Mesodermal cell (in vitro differentiated cells): Measurements from ENCODE around the gene MPST.

Experiments
- H3K27ac ChIP-seq: 2 replicates; pipeline ENCODE4 v1.7.0; 2013; ENCODE audit warnings: mild to moderate bottlenecking, low read depth, low read length, moderate library complexity; ENCODE audit not compliant: severe bottlenecking
- H3K36me3 ChIP-seq: 2 replicates; pipeline ENCODE4 v1.7.1; 2013; ENCODE audit warnings: mild to moderate bottlenecking, low read length, moderate library complexity; ENCODE audit not compliant: control insufficient read depth, insufficient read depth
- H3K4me1 ChIP-seq: one replicate; pipeline ENCODE4 v1.7.1; 2013; ENCODE audit warnings: mild to moderate bottlenecking, low read length; ENCODE audit not compliant: insufficient read depth, control insufficient read depth, poor library complexity, severe bottlenecking
- H3K4me3 ChIP-seq: 2 replicates; pipeline ENCODE4 v1.7.0; 2013; ENCODE audit warnings: low read length, control low read depth, mild to moderate bottlenecking; ENCODE audit not compliant: insufficient read depth, poor library complexity, severe bottlenecking; ENCODE audit errors: extremely low read depth
- H3K9me3 ChIP-seq: 2 replicates; pipeline ENCODE4 v1.7.1; 2013; ENCODE audit warnings: mild to moderate bottlenecking, low read length, moderate library complexity; ENCODE audit not compliant: control insufficient read depth
- WGBS, 2 experiments: methylation state at CpG; one replicate each; pipeline ENCODE4 v1.1.5; 2013; ENCODE audit warnings: missing lambda C conversion rate in 2 of 2; ENCODE audit not compliant: insufficient coverage in 2 of 2; 5-methylcytosine and 5-hydroxymethylcytosine counted together

MPST gene

DNA sequence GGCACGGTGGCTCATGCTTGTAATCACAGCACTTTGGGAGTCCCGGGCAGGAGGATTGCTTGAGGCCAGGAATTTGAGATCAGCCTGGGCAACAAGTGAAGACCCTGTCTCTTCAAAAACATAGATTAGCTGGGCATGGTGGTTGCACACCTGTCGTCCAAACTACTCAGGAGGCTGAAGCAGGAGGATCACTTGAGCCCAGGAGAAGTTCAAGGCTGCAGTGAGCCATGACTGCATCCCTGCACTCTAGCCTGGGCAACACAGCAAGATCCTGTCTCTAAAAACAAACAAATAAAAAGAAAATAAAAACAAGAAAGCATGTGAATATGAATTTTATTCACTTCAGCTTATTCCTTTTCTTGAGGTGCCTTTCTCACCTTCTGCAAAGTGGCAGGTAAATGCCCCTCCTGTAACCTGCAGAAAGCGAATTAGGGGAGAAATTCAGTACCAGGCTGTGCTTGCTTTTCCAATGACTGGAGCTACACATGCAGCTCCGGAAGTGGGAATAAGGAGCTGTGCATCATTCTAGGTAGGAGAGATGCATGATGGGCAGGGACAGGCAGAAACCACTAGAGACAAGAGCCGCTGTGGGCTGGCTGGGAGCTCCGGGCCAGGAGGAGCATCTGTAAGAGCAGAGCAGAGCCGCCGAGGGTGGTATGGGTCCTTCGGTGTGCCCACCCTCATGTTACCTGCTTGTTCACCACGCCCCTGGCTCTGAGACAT lies 17.3 kb downstream of the MPST start:
- no peaks in the 10 kb centered on the region for H3K9me3 ChIP-seq

DNA sequence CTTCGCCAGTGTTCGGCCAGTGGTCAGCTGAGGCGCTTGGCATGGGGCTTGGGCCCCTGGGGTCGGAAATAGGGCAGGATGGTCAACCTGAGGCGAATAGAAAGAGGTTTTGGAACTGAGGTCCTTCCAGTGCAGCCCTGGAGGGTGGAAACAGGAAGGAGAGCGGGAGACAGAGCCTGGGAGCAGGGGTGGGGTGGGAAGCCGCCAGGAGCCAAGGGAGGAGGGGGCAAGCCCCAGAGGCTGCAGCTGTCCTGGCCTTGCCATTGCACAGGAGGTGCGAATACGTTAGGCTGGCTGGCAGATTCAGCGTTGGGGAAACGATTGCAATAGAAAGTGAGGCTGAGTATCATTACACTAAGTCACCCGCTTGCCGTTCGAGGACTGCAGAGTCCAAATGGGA lies 18.1 kb downstream of the MPST start:
- H3K4me3 ChIP-seq, result no peak overlapping the region
- no peaks in the 10 kb centered on the region for H3K9me3 ChIP-seq
- H3K4me1 ChIP-seq, result peaks cover 13% of the 10 kb centered on the region
- WGBS, 2 experiments, result 72 to 83% methylated on average over 13 of the region's 14 CpGs
- H3K36me3 ChIP-seq, result no peaks in the 10 kb centered on the region
- H3K27ac ChIP-seq, result no peak overlapping the region

More for the DNA sequence above, 17.3 kb downstream of the MPST start:
- 91 to 93% methylated on average over 11 of the region's 11 CpGs for WGBS, 2 experiments
- H3K27ac ChIP-seq, result no peak overlapping the region
- H3K4me3 ChIP-seq, result no peak overlapping the region
- H3K4me1 ChIP-seq, result peaks cover 10% of the 10 kb centered on the region
- H3K36me3 ChIP-seq, result no peaks in the 10 kb centered on the region

DNA sequence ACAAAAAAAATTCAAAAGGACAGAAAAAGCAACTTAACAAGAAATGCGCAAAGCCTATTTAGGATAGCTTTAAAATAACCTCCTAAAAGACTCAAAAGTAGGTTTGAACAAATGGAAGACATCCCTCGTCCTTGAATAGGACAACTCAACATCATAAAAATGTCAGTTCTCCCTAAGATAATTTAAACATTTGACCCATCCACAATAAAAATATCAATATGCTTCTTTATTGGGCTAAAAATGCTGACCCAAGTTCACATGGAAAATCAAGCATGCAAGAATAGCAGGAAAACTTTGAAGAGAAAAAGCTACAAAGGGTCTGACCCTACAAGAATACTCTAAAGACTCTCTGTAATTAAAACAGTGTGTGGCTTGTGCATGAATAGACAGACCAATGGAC lies 19.9 kb downstream of the MPST start:
- 84 to 94% methylated on average over 2 of the region's 2 CpGs for WGBS, 2 experiments
- H3K4me3 ChIP-seq, result no peak overlapping the region
- no peaks in the 10 kb centered on the region for H3K36me3 ChIP-seq
- no peaks in the 10 kb centered on the region for H3K9me3 ChIP-seq
- H3K4me1 ChIP-seq, result peaks cover 16% of the 10 kb centered on the region
- H3K27ac ChIP-seq, result no peak overlapping the region

DNA sequence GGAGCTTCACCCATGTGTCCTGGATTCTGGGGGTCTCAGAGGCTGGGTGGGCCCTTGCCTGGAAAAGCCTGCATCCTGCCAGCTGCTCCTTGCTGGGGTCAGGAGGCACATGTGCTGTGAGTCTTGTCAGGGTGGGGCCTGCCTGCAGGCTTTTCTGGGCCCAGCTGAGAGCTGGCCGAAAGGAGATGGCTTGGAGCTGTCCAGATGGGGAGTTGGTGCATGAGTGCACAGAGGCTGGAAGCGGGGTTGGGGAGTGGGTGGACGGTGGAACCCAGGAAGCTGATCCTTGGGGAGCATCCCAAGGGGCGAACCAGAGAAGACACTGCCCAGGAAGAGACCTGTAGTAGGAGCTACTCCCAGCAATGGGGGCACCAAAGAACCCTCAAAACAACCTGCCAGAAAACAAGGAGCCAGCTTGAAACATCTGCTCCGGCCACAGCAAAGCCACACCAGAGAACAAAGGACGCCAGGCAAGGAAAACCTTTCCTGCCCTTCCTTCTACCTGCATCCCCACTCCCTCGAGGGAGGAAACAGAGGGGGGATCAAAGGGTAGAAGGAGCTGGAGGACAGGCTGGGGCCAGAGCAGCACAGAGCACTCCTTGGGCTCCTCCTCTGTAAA lies 23.8 kb downstream of the MPST start:
- no peak overlapping the region for H3K4me3 ChIP-seq
- H3K9me3 ChIP-seq, result no peaks in the 10 kb centered on the region
- WGBS, 2 experiments, result 77 to 96% methylated on average over 5 of the region's 7 CpGs
- H3K36me3 ChIP-seq, result no peaks in the 10 kb centered on the region
- H3K4me1 ChIP-seq, result peaks cover 16% of the 10 kb centered on the region
- H3K27ac ChIP-seq, result no peak overlapping the region

DNA sequence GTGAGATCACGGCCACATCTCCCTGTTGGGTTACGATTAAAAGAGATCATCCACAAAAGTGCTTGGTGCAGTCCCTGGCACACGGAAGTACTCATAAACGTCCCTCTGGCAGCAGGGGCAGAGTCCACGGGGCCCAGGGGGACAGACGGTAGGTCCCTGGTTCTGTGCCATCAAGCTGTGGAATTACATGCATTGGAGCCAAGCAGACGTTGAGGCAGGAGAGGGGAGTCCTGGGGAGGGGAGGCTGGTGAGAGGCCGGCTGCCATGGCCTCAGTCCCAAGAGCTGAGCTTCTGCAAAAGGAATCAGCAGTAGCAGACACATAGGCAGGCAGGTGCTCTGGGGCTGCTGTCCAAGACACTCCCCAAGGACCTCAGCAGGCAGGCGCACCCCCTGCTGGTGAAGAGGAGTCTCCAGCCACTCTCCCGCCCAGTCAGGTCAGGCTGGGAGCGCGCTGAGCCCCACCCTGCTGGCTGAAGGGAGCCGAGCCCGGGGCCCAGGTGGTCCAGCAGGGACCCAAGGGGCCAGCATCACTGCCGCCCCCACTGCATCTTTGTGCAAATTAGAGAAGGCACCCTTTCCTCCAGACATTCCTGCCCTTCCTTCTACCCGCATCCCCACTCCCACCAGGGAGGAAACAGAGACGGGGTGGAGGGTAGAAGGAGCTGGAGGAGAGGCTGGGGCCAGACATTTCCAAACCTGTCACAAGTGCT lies 24.4 kb downstream of the MPST start:
- WGBS, 2 experiments, result 67 to 74% methylated on average over 12 to 13 of the region's 17 CpGs
- Histone ChIP-seq H3K4me3 (no peak overlapping the region), H3K27ac (no peak overlapping the region), H3K4me1 (peaks cover 16% of the 10 kb centered on the region), H3K9me3 (no peaks in the 10 kb centered on the region), H3K36me3 (no peaks in the 10 kb centered on the region)

DNA sequence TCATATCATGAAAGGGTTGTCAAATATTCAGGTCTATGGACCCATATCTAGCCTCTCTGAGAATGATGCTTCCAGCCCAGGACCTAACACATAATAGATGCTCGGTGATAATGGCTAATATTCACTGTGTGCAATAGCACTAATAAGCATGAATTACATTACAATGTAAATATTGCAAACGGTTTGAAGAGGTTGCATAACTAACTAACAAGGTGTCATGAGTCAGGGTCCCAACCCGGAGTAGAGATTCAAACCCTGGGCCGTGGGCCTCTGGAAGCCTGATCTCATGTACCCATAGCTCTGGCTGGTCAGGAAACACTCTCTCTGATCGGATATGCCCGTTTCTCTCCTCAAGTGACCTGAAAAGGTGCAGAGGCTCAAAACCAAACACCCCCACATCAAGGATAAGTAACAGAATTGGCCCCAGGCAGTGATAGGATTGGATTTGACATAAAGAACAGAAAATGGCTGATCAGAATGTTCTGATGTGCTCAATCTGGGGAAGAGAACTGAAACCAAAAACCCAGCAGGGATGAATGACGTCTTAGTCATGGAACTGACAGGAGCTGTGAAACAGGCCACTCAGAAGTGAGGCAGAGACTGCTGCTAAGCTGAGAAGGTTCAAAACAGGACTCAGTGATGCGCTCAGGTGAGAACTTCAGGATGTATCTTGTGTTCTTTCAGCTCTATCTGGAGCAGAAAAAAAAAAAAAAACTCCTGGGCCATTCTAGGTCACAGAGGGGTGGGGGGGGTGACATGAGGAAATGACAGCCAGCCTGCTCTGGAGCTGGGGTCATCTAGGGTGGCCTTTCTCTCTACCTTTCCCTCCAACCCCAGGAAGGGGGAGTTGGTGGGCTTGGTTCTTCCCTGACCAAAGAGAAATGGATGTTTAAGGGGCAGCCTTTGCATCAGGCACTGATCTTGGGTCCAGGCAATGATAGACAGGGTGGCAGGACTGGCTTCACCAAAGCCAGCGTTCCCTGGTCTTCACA lies 25.4 kb downstream of the MPST start:
- no peaks in the 10 kb centered on the region for H3K9me3 ChIP-seq
- no peak overlapping the region for H3K4me3 ChIP-seq
- H3K4me1 ChIP-seq, result peaks cover 16% of the 10 kb centered on the region
- H3K27ac ChIP-seq, result no peak overlapping the region
- 81 to 84% methylated on average over 5 to 6 of the region's 9 CpGs for WGBS, 2 experiments
- no peaks in the 10 kb centered on the region for H3K36me3 ChIP-seq

DNA sequence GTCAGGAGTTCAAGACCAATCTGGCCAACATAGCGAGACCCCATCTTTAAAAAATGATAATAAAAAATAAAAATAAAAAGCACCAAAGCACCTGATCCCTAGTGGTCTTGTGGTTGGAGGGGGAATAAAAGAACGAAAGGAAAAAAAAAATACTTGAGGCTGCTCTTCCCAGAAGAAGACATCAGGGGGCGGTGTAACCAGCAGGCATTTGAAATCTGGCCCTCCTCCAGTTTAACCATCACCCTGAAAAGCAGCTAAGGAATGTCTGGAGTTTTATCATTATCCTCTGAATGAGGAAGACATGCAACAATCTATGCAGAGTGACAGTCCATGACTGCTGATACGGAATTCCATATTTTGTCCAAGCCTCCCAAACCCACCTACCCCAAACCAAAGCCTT lies 26.4 kb downstream of the MPST start:
- Histone ChIP-seq H3K9me3 (no peaks in the 10 kb centered on the region), H3K36me3 (no peaks in the 10 kb centered on the region), H3K4me3 (no peak overlapping the region), H3K27ac (no peak overlapping the region), H3K4me1 (peaks cover 11% of the 10 kb centered on the region)
- 0 to 31% methylated on average over 1 to 3 of the region's 4 CpGs for WGBS, 2 experiments

DNA sequence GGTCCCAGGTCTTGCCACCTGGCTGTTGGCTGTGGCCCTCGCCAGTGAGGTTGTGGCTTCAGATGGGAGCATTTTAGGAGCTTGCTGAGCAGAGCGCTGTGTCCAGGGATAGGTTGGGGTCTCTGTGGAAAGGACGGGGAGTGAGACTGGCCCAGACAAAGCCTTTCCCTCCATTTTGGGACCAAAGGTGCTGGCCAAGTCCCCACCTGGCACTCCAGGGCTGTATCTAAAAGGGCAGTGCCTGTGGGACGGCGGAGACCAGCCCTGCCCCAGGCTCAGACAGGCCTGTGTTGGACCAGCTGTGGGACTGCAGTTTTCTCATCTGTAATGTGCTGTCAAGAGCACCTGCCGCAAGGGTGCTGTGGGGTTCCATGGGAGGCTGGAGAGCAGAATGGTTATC lies 27.0 kb downstream of the MPST start:
- Histone ChIP-seq H3K4me3 (no peak overlapping the region), H3K9me3 (no peaks in the 10 kb centered on the region), H3K27ac (no peak overlapping the region), H3K36me3 (no peaks in the 10 kb centered on the region), H3K4me1 (peaks cover 9% of the 10 kb centered on the region)
- WGBS, 2 experiments, result 95 to 96% methylated on average over 6 of the region's 6 CpGs

DNA sequence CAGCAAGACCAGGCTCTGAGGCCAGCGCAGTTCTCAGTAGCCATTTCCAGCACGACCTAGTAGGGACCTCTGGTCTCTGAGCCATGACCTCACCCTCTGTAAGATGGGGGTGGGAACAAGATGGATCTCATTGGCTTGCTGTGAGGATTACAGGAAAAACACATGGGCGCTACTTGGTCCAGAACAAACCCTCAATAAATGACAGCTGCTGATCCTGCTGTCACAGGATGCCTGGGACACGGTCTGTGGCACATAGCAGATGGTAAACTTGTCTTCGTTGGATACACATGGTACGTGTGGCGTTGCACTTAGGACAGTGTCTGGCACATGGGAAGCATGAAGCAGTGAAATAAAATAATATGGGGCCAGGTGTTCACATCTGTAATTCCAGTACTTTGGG lies 27.5 kb downstream of the MPST start:
- WGBS, 2 experiments, result 87 to 93% methylated on average over 7 of the region's 7 CpGs
- no peaks in the 10 kb centered on the region for H3K36me3 ChIP-seq
- H3K4me1 ChIP-seq, result peaks cover 6% of the 10 kb centered on the region
- H3K4me3 ChIP-seq, result no peak overlapping the region
- no peaks in the 10 kb centered on the region for H3K9me3 ChIP-seq
- no peak overlapping the region for H3K27ac ChIP-seq

DNA sequence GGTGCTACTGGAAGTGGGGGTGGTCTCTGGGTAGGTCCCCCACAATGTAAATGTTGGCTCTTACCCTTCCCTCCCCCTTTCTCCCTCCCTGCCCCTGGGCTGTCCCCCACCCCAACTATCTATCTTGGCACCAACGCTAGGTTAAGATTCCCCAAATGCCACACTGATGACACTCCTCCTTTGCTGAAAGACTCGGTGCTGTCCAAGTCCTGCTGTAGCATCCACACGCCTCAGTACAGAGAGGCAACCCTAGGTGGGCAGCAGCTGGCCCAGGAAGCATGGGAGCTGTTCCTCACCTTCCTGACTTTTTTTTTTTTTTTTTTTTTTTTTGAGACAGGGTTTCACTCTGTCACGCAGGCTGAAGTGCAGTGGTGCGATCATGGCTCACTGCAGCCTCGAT lies 28.6 kb downstream of the MPST start:
- H3K27ac ChIP-seq, result no peak overlapping the region
- H3K4me1 ChIP-seq, result peaks cover 6% of the 10 kb centered on the region
- peaks cover under 1% of the 10 kb centered on the region for H3K36me3 ChIP-seq
- H3K4me3 ChIP-seq, result no peak overlapping the region
- whole genome bisulfite sequencing, 2 experiments, result 62 to 73% methylated on average over 5 of the region's 6 CpGs
- no peaks in the 10 kb centered on the region for H3K9me3 ChIP-seq
